Measurements from ENCODE around the gene ARHGEF2. TPM values are rescaled to one million over a fixed set of nuclear protein-coding genes. Genes with fewer than 3 reads are reported as not detected.

The ARHGEF2 gene
- total and polyA plus RNA-seq, 9 donors, result 36.3 to 221 (median 63.3) TPM

GRCh38 chr1:155920717-155921116, 57.6 kb downstream of the ARHGEF2 start:
- intact Hi-C loops (cut with DNase I), result no loop called here
- no peaks in the 10 kb centered on the region for H3K36me3 ChIP-seq

GRCh38 chr1:155919801-155920200, 58.5 kb downstream of the ARHGEF2 start:
- H3K36me3 ChIP-seq, result no peaks in the 10 kb centered on the region
- no peak overlapping the region for H3K4me3 ChIP-seq
- DNase-seq, result no peak
- intact Hi-C loops (cut with DNase I), result no loop called here
- H3K27me3 ChIP-seq, result no peaks in the 10 kb centered on the region
- no peak for TF ChIP-seq CTCF (IDR thresholded peaks at IDR 0.05)
- no peaks in the 10 kb centered on the region for H3K9me3 ChIP-seq
- WGBS, 3 donors, result 94 to 98% (median 97%) methylated on average over 2 of the region's 2 CpGs
- no peak overlapping the region for H3K27ac ChIP-seq
- H3K4me1 ChIP-seq (ENCODE audit: insufficient read depth), result no peaks in the 10 kb centered on the region

More at GRCh38 chr1:155920717-155921116, 57.6 kb downstream of the ARHGEF2 start:
- H3K4me1 ChIP-seq (ENCODE audit: insufficient read depth), result no peaks in the 10 kb centered on the region
- H3K4me3 ChIP-seq, result no peak overlapping the region
- DNase-seq, result no peak
- no peak overlapping the region for H3K27ac ChIP-seq
- no peaks in the 10 kb centered on the region for H3K27me3 ChIP-seq
- WGBS, 3 donors, result 83 to 94% (median 89%) methylated on average over 3 of the region's 3 CpGs
- TF ChIP-seq POLR2A (IDR thresholded peaks at IDR 0.05), result no peak
- no peak for TF ChIP-seq EP300 (IDR thresholded peaks at IDR 0.05)
- TF ChIP-seq CTCF (IDR thresholded peaks at IDR 0.05), result no peak
- no peaks in the 10 kb centered on the region for H3K9me3 ChIP-seq

GRCh38 chr1:155918660-155919059, 59.7 kb downstream of the ARHGEF2 start:
- H3K27me3 ChIP-seq, result no peaks in the 10 kb centered on the region
- H3K4me1 ChIP-seq (ENCODE audit: insufficient read depth), result no peaks in the 10 kb centered on the region
- no peak for DNase-seq
- no peak overlapping the region for H3K27ac ChIP-seq
- H3K36me3 ChIP-seq, result no peaks in the 10 kb centered on the region
- H3K9me3 ChIP-seq, result no peaks in the 10 kb centered on the region
- intact Hi-C loops (cut with DNase I), result no loop called here
- 55 to 67% (median 61%) methylated on average over 3 of the region's 3 CpGs for WGBS, 3 donors
- no peak overlapping the region for H3K4me3 ChIP-seq
- no peak for TF ChIP-seq POLR2A (IDR thresholded peaks at IDR 0.05)
- TF ChIP-seq EP300 (IDR thresholded peaks at IDR 0.05), result no peak
- TF ChIP-seq CTCF (IDR thresholded peaks at IDR 0.05), result no peak

GRCh38 chr1:155913969-155914757, 64.2 kb downstream of the ARHGEF2 start:
- intact Hi-C loops (cut with DNase I), result no loop called here
- no peak for DNase-seq
- Histone ChIP-seq H3K27me3 (no peaks in the 10 kb centered on the region), H3K4me1 (ENCODE audit: insufficient read depth) (no peaks in the 10 kb centered on the region), H3K4me3 (no peak overlapping the region), H3K9me3 (no peaks in the 10 kb centered on the region), H3K36me3 (no peaks in the 10 kb centered on the region), H3K27ac (no peak overlapping the region)
- TF ChIP-seq CTCF (IDR thresholded peaks at IDR 0.05) (no peak), POLR2A (IDR thresholded peaks at IDR 0.05) (no peak)
- 54 to 59% (median 54%) methylated on average over 6 of the region's 6 CpGs for WGBS, 3 donors

Data from ovary (tissue), 9 donors.